SU-DHL-6 (cell line): ENCODE measurements around the gene FGD4.

Experiments used
- H2AFZ ChIP-seq: fragments of 200-600 bp; sonication (generic); 2 replicates; pipeline ENCODE4 v1.6.1; 2014; ENCODE audit warnings: low read depth, mild to moderate bottlenecking, moderate library complexity, mixed read lengths, antibody characterized with exemption, low read length; ENCODE audit not compliant: severe bottlenecking
- H3F3A ChIP-seq: fragments of 200-600 bp; shearing (Covaris generic); 2 replicates; pipeline ENCODE4 v1.6.0; 2016; ENCODE audit warnings: antibody characterized with exemption, mild to moderate bottlenecking; ENCODE audit not compliant: insufficient read depth
- H3K27ac ChIP-seq: fragments of 200-600 bp; sonication (generic); 2 replicates; pipeline ENCODE4 v1.5.1; 2016; ENCODE audit warnings: low read depth, mild to moderate bottlenecking, low read length, moderate library complexity, mixed read lengths
- H3K27me3 ChIP-seq: fragments of 200-600 bp; sonication (generic), shearing (Covaris generic); 2 replicates; pipeline ENCODE4 v1.6.0; 2014; ENCODE audit warnings: mild to moderate bottlenecking, low read length
- H3K36me3 ChIP-seq: fragments of 200-600 bp; sonication (generic); 2 replicates; pipeline ENCODE4 v1.6.1; 2014; ENCODE audit warnings: mild to moderate bottlenecking, low read length, mixed read lengths
- H3K4me2 ChIP-seq: fragments of 300-600, 200-600 bp; shearing (Covaris generic), sonication (generic); 2 replicates; pipeline ENCODE4 v1.6.0; 2014; ENCODE audit warnings: low read length, low read depth, mild to moderate bottlenecking; ENCODE audit not compliant: poor library complexity, severe bottlenecking
- H3K4me3 ChIP-seq: fragments of 200-600 bp; sonication (generic); 2 replicates; pipeline ENCODE4 v1.5.1; 2014; ENCODE audit warnings: antibody characterized with exemption, low read length, mild to moderate bottlenecking, mixed read lengths; ENCODE audit not compliant: insufficient read depth, poor library complexity, severe bottlenecking
- H3K79me2 ChIP-seq: fragments of 200-600 bp; sonication (generic); 2 replicates; pipeline ENCODE4 v1.6.1; 2014; ENCODE audit warnings: mild to moderate bottlenecking, low read length, moderate library complexity; ENCODE audit not compliant: insufficient read depth
- H3K9ac ChIP-seq: fragments of 200-600 bp; sonication (generic); 2 replicates; pipeline ENCODE4 v1.7.0; 2014; ENCODE audit warnings: mild to moderate bottlenecking, low read length
- H3K9me2 ChIP-seq: fragments of 200-600 bp; sonication (generic); replicated peaks from 2 replicates; pipeline ENCODE4 v1.6.1; 2014; ENCODE audit warnings: low read length; ENCODE audit not compliant: insufficient read depth
- H3K9me3 ChIP-seq: fragments of 200-600 bp; sonication (generic); 2 replicates; pipeline ENCODE4 v1.6.1; 2014; ENCODE audit warnings: low read length, mixed read lengths; ENCODE audit not compliant: insufficient read depth
- H4K20me1 ChIP-seq: fragments of 200-600 bp; sonication (generic); 2 replicates; pipeline ENCODE4 v1.6.1; 2014; ENCODE audit warnings: low read depth, mild to moderate bottlenecking, antibody characterized with exemption, low read length, moderate library complexity, mixed read lengths
- CTCF ChIP-seq: fragments of 200-600 bp; sonication (generic); IDR thresholded peaks from one replicate; pipeline ENCODE4 v1.5.1; 2017; ENCODE audit warnings: antibody characterized with exemption, mild to moderate bottlenecking, low read length, moderate library complexity; ENCODE audit not compliant: insufficient read depth, poor library complexity, severe bottlenecking
- EZH2phosphoT487 ChIP-seq: fragments of 200-600 bp; sonication (generic), shearing (Covaris generic); conservative IDR thresholded peaks from 2 replicates; pipeline ENCODE4 v1.6.1; 2018; ENCODE audit warnings: mild to moderate bottlenecking, antibody characterized with exemption, low read length, moderate library complexity, mixed read lengths

Gene FGD4

GRCh38 chr12:32567296-32567674, 167.9 kb downstream of the FGD4 start:
- no peak overlapping the region for H2AFZ ChIP-seq

GRCh38 chr12:32568228-32568627, 168.9 kb downstream of the FGD4 start:
- Histone ChIP-seq H3K79me2 (no peaks in the 10 kb centered on the region), H3K9me3 (no peaks in the 10 kb centered on the region), H3K4me3 (no peak overlapping the region), H3K27me3 (no peaks in the 10 kb centered on the region), H2AFZ (no peak overlapping the region), H3K4me2 (no peak overlapping the region), H3K9me2 (no peaks in the 10 kb centered on the region), H3F3A (no peaks in the 10 kb centered on the region), H3K36me3 (no peaks in the 10 kb centered on the region), H3K9ac (no peak overlapping the region), H4K20me1 (no peaks in the 10 kb centered on the region), H3K27ac (no peak overlapping the region)
- no peak for TF ChIP-seq EZH2phosphoT487
- TF ChIP-seq CTCF: no peak

More at GRCh38 chr12:32567296-32567674, 167.9 kb downstream of the FGD4 start:
- TF ChIP-seq EZH2phosphoT487 (no peak), CTCF (no peak)
- no peaks in the 10 kb centered on the region for H4K20me1 ChIP-seq
- no peaks in the 10 kb centered on the region for H3K36me3 ChIP-seq
- H3F3A ChIP-seq: no peaks in the 10 kb centered on the region
- H3K4me3 ChIP-seq: no peak overlapping the region
- H3K9me3 ChIP-seq: no peaks in the 10 kb centered on the region
- no peaks in the 10 kb centered on the region for H3K9me2 ChIP-seq
- no peaks in the 10 kb centered on the region for H3K27me3 ChIP-seq
- H3K4me2 ChIP-seq: no peak overlapping the region
- H3K79me2 ChIP-seq: no peaks in the 10 kb centered on the region
- no peak overlapping the region for H3K27ac ChIP-seq
- H3K9ac ChIP-seq: no peak overlapping the region

- no peaks in the 10 kb centered on the region for H3K9me2 ChIP-seq
- H3F3A ChIP-seq: no peaks in the 10 kb centered on the region
- H3K79me2 ChIP-seq: no peaks in the 10 kb centered on the region
- H3K9ac ChIP-seq: no peak overlapping the region
- H3K27me3 ChIP-seq: no peaks in the 10 kb centered on the region
- H3K36me3 ChIP-seq: no peaks in the 10 kb centered on the region
- no peak overlapping the region for H3K4me3 ChIP-seq
- TF ChIP-seq EZH2phosphoT487 (no peak), CTCF (no peak)
- no peaks in the 10 kb centered on the region for H3K9me3 ChIP-seq
- no peak overlapping the region for H3K27ac ChIP-seq
- H4K20me1 ChIP-seq: no peaks in the 10 kb centered on the region
- no peak overlapping the region for H3K4me2 ChIP-seq
- no peak overlapping the region for H2AFZ ChIP-seq
These were observed 169.9 kb downstream of the FGD4 start for GRCh38 chr12:32569259-32569658.
